DND-41 (cell line): ENCODE measurements around the gene MCC.

Experiments used
- ATAC-seq: fragments of 200-7000 bp; cut with Tn5 transposase; 3 replicates; pipeline ENCODE4 v1.9.1; 2021; ENCODE audit warnings: low read depth; ENCODE audit not compliant: insufficient read depth
- DNase-seq: peaks from one replicate; pipeline ENCODE4 v3.0.0-alpha.2; 2020
- H2AFZ ChIP-seq: 2 replicates; pipeline ENCODE4 v1.6.0; 2012; ENCODE audit warnings: low read depth, low read length
- H3K27ac ChIP-seq: 2 replicates; pipeline ENCODE4 v1.5.1; 2012; ENCODE audit warnings: low read length, inconsistent platforms
- H3K27me3 ChIP-seq: fragments of 200-600 bp; sonication (generic); 2 replicates; pipeline ENCODE4 v1.6.0; 2012; ENCODE audit warnings: low read length, mild to moderate bottlenecking, inconsistent platforms; ENCODE audit not compliant: insufficient read depth, poor library complexity
- H3K36me3 ChIP-seq: 2 replicates; pipeline ENCODE4 v1.5.1; 2012; ENCODE audit warnings: low read length, inconsistent platforms; ENCODE audit not compliant: insufficient read depth
- H3K4me1 ChIP-seq: 2 replicates; pipeline ENCODE4 v1.5.1; 2012; ENCODE audit warnings: mild to moderate bottlenecking, low read length; ENCODE audit not compliant: insufficient read depth
- H3K4me2 ChIP-seq: 2 replicates; pipeline ENCODE4 v1.6.0; 2012; ENCODE audit warnings: mild to moderate bottlenecking, moderate library complexity, low read length, inconsistent platforms; ENCODE audit not compliant: insufficient read depth
- H3K4me3 ChIP-seq, 2 experiments: fragments of 200-600 bp in 1 of 2; shearing (Covaris generic) in 1 of 2; 2 replicates each; pipeline ENCODE4 v1.5.1; 2012 to 2016; ENCODE audit warnings: inconsistent platforms in 2 of 2, low read length in 2 of 2, mild to moderate bottlenecking in 2 of 2, low read depth in 1 of 2, moderate library complexity in 1 of 2
- H3K79me2 ChIP-seq: 2 replicates; pipeline ENCODE4 v1.6.0; 2012; ENCODE audit warnings: low read length, inconsistent platforms; ENCODE audit not compliant: insufficient read depth
- H3K9ac ChIP-seq: 2 replicates; pipeline ENCODE4 v1.6.0; 2012; ENCODE audit warnings: low read depth, mild to moderate bottlenecking, inconsistent platforms, low read length, moderate library complexity
- H3K9me3 ChIP-seq: 2 replicates; pipeline ENCODE4 v1.5.1; 2012; ENCODE audit warnings: low read length, moderate library complexity, mild to moderate bottlenecking, inconsistent platforms; ENCODE audit not compliant: insufficient read depth, severe bottlenecking
- H4K20me1 ChIP-seq: 2 replicates; pipeline ENCODE4 v1.6.0; 2012; ENCODE audit warnings: low read length; ENCODE audit not compliant: insufficient read depth
- CTCF ChIP-seq: IDR thresholded peaks from 2 replicates; pipeline ENCODE4 v1.5.1; 2012; ENCODE audit warnings: borderline replicate concordance, low read length, moderate library complexity, mild to moderate bottlenecking; ENCODE audit not compliant: poor library complexity, severe bottlenecking; ENCODE audit errors: extremely low read depth
- EZH2 ChIP-seq: IDR thresholded peaks from 3 replicates; pipeline ENCODE4 v1.6.1; 2012; ENCODE audit warnings: borderline replicate concordance, low read depth, mild to moderate bottlenecking, moderate library complexity, low read length, inconsistent platforms; ENCODE audit not compliant: severe bottlenecking

MCC gene

DNA sequence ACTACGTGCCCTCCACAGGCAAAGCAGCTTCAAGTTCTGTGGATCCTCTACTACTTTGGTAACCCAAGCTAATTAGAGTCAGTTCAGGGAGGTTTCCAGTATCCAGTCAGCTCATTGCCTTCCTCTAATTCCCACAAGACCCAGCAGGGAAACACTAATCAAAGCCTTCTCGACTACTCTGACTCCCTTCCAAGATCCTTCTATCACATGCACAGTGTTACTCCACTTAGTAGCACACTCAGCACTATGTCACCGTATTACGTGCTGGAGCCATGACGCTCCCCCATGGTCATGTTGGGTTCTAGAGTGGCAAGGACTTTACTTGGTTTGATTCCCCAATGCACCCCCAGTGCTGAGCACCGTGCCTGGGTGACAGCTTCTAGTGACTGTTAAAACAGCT, 458.6 kb downstream of the MCC start:
- H3K27ac ChIP-seq, result peak overlapping the region; percentile 24; the same call in 1 of the 2 replicates
- peaks cover 17% of the 10 kb centered on the region for H3K36me3 ChIP-seq
- no peaks in the 10 kb centered on the region for H3K27me3 ChIP-seq
- no peaks in the 10 kb centered on the region for H3K4me1 ChIP-seq
- H3K9me3 ChIP-seq, result no peaks in the 10 kb centered on the region
- no peak overlapping the region for H3K9ac ChIP-seq
- no peak overlapping the region for H3K4me2 ChIP-seq
- no peaks in the 10 kb centered on the region for H3K79me2 ChIP-seq
- no peaks in the 10 kb centered on the region for H4K20me1 ChIP-seq
- no peak overlapping the region for H3K4me3 ChIP-seq
- no peak overlapping the region for H2AFZ ChIP-seq
- no peak for TF ChIP-seq EZH2
- TF ChIP-seq CTCF, result no peak
- no peak for ATAC-seq
- no peak for DNase-seq

- Histone ChIP-seq H4K20me1 (no peaks in the 10 kb centered on the region), H3K27ac (peak overlapping the region; percentile 15; the same call in 1 of the 2 replicates), H3K9ac (no peak overlapping the region), H3K27me3 (no peaks in the 10 kb centered on the region), H3K4me1 (peaks cover 20% of the 10 kb centered on the region), H3K36me3 (peaks cover 25% of the 10 kb centered on the region), H3K9me3 (no peaks in the 10 kb centered on the region), H3K79me2 (no peaks in the 10 kb centered on the region; the same call in 1 of the 2 replicates), H3K4me3 (no peak overlapping the region), H2AFZ (no peak overlapping the region), H3K4me2 (no peak overlapping the region)
- no peak for ATAC-seq
- TF ChIP-seq CTCF (no peak), EZH2 (no peak)
- no peak for DNase-seq
Measured at GRCh38 chr5:113027431-113027830, 460.8 kb downstream of the MCC start.

DNA sequence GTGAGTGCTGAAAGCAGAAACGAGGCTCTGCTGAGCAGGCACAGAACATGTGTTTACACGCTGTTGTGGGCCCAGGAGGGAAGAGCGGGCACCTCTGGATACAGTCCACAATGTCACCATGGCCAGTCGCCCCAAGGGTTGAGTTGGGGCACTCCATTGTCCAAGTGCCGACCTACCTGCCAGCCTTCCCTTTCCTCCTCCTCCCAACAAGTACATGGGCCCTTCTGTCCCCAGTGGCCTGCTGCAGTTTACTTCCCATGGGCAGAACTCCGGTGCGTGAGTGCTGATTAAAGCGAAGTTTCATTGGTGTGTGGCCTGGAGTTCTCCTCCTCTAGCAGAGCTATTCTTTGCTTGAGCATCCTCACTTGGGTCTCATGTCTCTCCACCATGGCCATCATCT, 461.2 kb downstream of the MCC start:
- H3K79me2 ChIP-seq, result no peaks in the 10 kb centered on the region; the same call in 1 of the 2 replicates
- H3K27me3 ChIP-seq, result no peaks in the 10 kb centered on the region
- TF ChIP-seq EZH2, result no peak
- no peak for TF ChIP-seq CTCF
- H3K4me2 ChIP-seq, result no peak overlapping the region
- ATAC-seq, result no peak
- H3K4me1 ChIP-seq, result peaks cover 24% of the 10 kb centered on the region
- H3K9me3 ChIP-seq, result no peaks in the 10 kb centered on the region
- no peaks in the 10 kb centered on the region for H4K20me1 ChIP-seq
- no peak overlapping the region for H2AFZ ChIP-seq
- no peak overlapping the region for H3K4me3 ChIP-seq
- no peak overlapping the region for H3K9ac ChIP-seq
- peaks cover 25% of the 10 kb centered on the region for H3K36me3 ChIP-seq
- DNase-seq, result no peak
- H3K27ac ChIP-seq, result peak overlapping the region; percentile 15

- H3K27me3 ChIP-seq, result no peaks in the 10 kb centered on the region
- H4K20me1 ChIP-seq, result no peaks in the 10 kb centered on the region
- H3K4me3 ChIP-seq, result no peak overlapping the region
- no peak overlapping the region for H3K9ac ChIP-seq
- no peak for TF ChIP-seq EZH2
- peaks cover 25% of the 10 kb centered on the region for H3K36me3 ChIP-seq
- no peaks in the 10 kb centered on the region for H3K9me3 ChIP-seq
- ATAC-seq (no peak), DNase-seq (no peak)
- H2AFZ ChIP-seq, result no peak overlapping the region
- peak overlapping the region; percentile 15; the same call in 1 of the 2 replicates for H3K27ac ChIP-seq
- no peak overlapping the region for H3K4me2 ChIP-seq
- peaks cover 32% of the 10 kb centered on the region for H3K4me1 ChIP-seq
- no peaks in the 10 kb centered on the region; the same call in 1 of the 2 replicates for H3K79me2 ChIP-seq
Measured at GRCh38 chr5:113026211-113026610, 462.0 kb downstream of the MCC start.
